Neuron (in vitro differentiated cells): ENCODE results near the gene ZNF626.
A peak's percentile ranks its signal among the peaks of the same experiment; 100 is the strongest.
"Not testable (repeated sequence)": the region's sequence is repeated elsewhere in the genome, so short reads cannot be mapped to it uniquely, and the experiment has no call there.

Experiments used
- H2AFZ ChIP-seq: one replicate; pipeline ENCODE4 v1.6.1; 2013; ENCODE audit warnings: low read depth, mild to moderate bottlenecking, inconsistent platforms, low read length, moderate library complexity
- H3K27me3 ChIP-seq: one replicate; pipeline ENCODE4 v1.6.1; 2013; ENCODE audit warnings: low read length; ENCODE audit not compliant: insufficient read depth
- H3K36me3 ChIP-seq: one replicate; pipeline ENCODE4 v1.6.1; 2013; ENCODE audit warnings: low read length; ENCODE audit not compliant: insufficient read depth
- H3K4me1 ChIP-seq: one replicate; pipeline ENCODE4 v1.6.1; 2013; ENCODE audit warnings: low read length; ENCODE audit not compliant: insufficient read depth
- H3K4me3 ChIP-seq: 2 replicates; pipeline ENCODE4 v1.5.1; 2013; ENCODE audit warnings: mild to moderate bottlenecking, low read length, moderate library complexity
- H3K9me3 ChIP-seq: one replicate; pipeline ENCODE4 v1.6.1; 2013; ENCODE audit warnings: low read length

Gene ZNF626

DNA sequence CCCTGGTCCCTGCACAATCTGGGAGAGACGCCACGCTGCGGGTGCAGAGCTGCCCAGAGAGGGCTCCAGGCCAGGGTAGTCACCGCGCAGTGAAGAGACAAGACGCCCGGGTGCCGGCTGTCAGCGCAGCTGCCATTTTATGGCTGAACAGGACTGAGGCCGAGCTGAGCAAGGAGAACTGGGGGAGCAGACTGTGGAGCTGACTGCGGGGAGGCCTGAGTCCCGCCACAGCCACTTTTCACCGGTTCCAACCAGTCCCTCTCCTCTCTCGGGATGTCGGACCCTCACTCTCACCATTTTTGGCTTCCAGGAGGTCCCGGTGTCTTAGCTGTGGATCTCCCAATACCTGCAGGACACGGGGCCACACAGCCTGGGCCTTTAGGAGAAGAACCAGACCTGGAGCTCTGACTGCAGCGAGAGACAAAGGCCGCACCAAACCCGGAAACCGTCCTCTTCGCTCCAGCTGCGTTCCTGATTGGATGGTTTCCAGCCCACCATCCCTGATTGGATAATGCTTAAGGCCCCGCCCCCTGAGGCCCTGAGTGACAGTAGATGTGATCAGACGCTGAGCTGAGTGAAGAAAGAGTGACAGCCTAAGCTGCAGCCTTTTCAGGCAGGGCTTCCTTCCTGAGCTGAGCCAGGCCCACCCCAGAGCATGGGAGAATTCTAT lies at the start of gene ZNF626:
Gene ZNF626 (minus strand): TSS at position 422 of the 670 bp plus-strand sequence. CDS start 125 bp downstream, at position 297.
- Histone ChIP-seq H3K9me3 (peaks cover 33% of the 10 kb centered on the region), H2AFZ (no peak within 1 kb of the TSS), H3K36me3 (peaks cover 37% of the 10 kb centered on the region)

DNA sequence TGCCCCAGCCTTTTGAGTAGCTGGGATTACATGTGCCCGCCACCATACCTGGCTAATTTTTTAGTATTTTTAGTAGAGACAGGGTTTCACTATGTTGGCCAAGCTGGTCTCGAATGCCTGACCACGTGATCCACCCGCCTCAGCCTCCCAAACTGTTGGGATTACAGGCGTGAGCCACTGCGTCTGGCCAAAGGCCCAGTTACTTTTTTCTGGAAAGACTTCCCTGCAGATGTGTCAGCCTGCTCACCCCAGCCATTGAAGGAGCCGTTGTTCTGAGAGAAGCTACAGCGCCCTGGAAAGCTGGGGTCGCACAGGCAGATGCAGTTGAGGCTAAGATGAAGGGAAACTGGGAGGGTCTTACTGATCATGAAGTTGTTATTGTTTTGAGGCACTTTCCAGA lies 7.9 kb upstream of the ZNF626 start:
- Histone ChIP-seq H3K27me3 (no peaks in the 10 kb centered on the region), H3K4me1 (no peaks in the 10 kb centered on the region), H3K4me3 (no peak overlapping the region), H2AFZ (no peak overlapping the region), H3K9me3 (no peaks in the 10 kb centered on the region), H3K36me3 (no peaks in the 10 kb centered on the region)

More for the DNA sequence above, at the start of gene ZNF626:
- Histone ChIP-seq H3K27me3 (no peaks in the 10 kb centered on the region), H3K4me3 (peak within 1 kb of the TSS; percentile 90), H3K4me1 (peaks cover 10% of the 10 kb centered on the region)

DNA sequence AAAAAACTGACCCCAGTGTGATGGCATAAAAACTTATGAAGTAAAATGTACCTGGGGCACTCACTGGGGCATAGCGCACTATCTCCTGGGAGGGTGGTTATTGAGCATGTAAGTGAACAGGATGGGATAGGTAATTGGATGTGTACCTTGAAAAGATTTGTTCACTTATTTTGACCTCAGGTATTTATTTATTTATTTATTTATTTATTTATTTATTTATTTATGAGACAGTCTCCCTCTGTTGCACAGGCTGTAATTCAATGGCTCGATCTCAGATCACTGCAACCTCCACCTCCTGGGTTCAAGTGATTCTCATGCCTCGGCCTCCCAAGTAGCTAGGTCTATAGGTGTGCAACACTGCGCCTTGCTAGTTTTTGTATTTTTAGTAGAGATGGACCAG lies 5.9 kb upstream of the ZNF626 start:
- no peaks in the 10 kb centered on the region for H3K9me3 ChIP-seq
- H3K36me3 ChIP-seq: no peaks in the 10 kb centered on the region
- H3K4me3 ChIP-seq: no peak overlapping the region
- no peak overlapping the region for H2AFZ ChIP-seq
- no peaks in the 10 kb centered on the region for H3K4me1 ChIP-seq
- H3K27me3 ChIP-seq: no peaks in the 10 kb centered on the region

DNA sequence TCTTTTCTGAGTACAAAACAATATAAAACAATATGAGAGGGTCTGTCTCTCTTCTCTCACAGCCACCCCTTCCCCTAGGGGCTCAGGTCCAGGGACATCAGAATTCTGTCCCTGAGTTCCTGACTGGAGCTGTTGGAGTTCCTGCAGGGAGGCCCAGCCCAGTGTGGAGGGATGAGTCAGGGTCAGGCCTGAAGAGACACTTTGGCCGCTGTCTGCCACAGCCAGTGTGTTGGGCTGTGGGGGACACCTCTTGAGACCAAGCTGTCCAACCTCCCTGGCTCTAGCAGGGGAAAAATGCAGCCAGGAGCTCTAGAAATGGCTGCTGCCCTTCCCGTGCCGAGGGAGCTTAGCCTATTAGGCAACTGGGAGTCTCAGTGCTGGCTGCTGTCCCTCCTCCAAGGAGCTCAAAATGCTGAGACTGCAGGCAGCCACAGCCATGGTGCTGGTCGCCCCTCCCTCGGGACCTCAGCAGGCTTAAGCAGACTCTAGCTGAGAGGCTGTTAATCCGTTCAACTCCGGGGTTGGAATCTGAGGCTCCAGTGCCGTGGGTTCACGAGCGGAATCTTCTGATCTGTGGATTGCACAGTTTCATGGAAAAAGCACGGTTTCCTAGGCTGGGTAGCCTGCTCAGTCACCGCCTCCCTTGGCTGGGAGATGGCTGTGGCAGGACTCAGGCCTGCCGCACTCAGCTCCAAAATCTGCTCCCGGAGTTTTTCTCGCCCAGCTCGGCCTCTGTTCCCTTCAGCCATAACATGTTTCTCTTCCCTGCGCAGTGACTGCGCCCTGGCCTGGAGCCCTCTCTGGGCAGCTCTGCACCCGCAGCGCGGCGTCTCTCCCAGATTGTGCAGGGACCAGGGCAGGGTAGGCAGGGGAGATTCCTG lies 3.8 kb upstream of the ZNF626 start:
- Histone ChIP-seq H3K9me3 (peaks cover 2% of the 10 kb centered on the region), H2AFZ (peak overlapping the region; percentile 5), H3K36me3 (peaks cover 3% of the 10 kb centered on the region), H3K4me1 (peaks cover 5% of the 10 kb centered on the region), H3K4me3 (no peak overlapping the region), H3K27me3 (no peaks in the 10 kb centered on the region)

DNA sequence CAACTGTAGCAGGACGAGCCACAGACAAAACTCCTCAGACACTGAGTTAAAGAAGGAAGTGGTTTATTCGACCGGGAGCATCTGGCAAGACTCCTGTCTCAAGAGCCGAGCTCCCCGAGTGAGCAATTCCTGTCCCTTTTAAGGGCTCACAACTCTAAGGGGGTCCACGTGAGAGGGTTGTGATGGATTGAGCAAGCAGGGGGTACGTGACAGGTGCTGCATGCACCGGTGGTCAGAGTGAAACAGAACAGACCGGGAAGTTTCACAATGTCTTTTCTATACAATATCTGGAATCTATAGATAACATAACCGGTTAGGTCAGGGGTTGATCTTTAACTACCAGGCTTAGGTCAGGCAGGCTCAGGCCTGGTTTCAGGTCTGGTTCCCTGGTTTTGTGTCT lies 3.1 kb upstream of the ZNF626 start:
- not testable (repeated sequence) for H3K36me3 ChIP-seq, H3K27me3 ChIP-seq, H3K9me3 ChIP-seq, H3K4me3 ChIP-seq, H3K4me1 ChIP-seq
- peak overlapping the region; percentile 5 for H2AFZ ChIP-seq

DNA sequence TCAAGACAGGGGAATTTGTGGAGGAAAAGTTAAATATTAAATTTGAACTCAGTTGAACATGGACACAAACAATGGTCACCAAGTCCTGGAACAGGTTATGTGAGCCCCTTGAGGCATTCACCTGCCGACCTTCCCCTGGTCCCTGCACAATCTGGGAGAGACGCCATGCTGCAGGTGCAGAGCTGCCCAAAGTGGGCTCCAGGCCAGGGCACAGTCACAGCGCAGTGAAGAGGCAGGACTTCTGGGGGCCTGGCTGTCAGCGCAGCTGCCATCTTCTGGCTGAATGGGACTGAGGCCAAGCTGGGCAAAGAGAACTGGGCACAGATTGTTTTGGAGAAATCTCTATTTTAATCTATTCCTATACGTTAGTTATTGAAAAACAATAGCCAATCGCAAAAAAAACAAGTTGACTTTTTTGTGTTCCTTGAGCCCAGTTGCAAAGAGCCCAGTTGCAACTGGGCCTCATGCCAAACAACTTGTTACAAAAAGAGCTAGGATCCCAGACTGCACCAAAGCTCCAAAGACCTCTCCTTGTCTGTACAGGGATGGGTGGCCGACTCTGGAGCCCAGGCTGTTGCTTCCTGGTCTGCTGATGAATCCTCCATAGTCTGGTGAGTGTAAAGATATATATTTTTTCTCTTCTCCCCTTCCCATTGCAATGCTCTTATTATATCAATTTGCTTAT lies 1.2 kb upstream of the ZNF626 start:
- Histone ChIP-seq H3K9me3 (peaks cover 26% of the 10 kb centered on the region), H3K27me3 (no peaks in the 10 kb centered on the region), H3K36me3 (peaks cover 27% of the 10 kb centered on the region), H3K4me1 (peaks cover 10% of the 10 kb centered on the region), H3K4me3 (no peak overlapping the region), H2AFZ (no peak overlapping the region)

DNA sequence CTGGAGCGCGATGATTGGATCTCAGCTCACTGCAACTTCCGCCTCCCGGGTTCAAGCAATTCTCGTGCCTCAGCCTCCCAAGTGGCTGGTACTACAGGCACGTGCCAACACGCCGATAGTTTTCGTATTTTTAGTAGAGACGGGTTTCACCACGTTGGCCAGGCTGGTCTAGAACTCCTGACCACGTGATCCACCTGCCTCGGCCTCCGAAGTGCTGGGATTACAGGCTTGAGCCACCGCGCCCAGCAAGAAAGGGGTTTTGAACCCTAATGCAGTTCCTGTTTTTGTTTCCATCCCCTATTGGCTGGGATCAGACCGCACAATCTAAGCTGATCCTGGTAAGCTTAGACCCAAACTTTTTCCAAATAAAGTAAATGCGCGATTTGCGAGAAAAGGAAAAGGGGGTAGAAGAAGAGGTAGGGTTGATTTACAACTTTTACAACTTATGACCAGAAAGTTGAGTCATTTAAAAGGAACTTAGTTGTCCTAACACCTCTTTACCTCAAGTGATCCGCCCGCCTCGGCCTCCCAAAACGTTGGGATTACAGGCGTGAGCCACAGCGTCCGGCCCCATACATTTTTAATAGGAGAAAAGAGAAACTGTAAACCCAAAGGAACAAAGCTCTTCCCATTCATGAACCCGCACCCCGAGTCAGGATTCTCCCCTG lies 764 bp downstream of the ZNF626 start:
- no peak overlapping the region for H2AFZ ChIP-seq
- peaks cover 40% of the 10 kb centered on the region for H3K36me3 ChIP-seq
- H3K4me3 ChIP-seq: peak overlapping the region; percentile 90
- peaks cover 33% of the 10 kb centered on the region for H3K9me3 ChIP-seq
- H3K4me1 ChIP-seq: peaks cover 10% of the 10 kb centered on the region
- no peaks in the 10 kb centered on the region for H3K27me3 ChIP-seq

DNA sequence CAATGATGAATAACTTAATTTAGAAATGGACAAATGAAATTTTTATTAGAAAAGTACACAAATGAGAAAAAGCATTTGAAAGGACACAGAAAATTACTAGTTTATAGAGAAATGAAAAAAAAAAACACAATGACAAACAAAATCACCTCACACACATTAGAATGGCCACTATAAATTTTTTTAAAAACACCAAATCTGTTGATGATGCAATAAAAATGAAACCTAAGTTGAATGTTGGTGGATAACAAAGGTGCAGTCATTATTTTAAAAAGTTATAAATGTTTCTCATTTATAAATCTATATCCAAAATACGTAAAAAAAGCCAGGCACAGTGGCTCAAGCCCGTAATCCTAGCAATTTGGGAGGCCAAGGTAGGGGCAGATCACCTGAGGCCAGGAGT lies 20.8 kb downstream of the ZNF626 start:
- peaks cover 67% of the 10 kb centered on the region for H3K36me3 ChIP-seq
- H3K4me1 ChIP-seq: no peaks in the 10 kb centered on the region
- no peak overlapping the region for H3K4me3 ChIP-seq
- H3K27me3 ChIP-seq: no peaks in the 10 kb centered on the region
- peaks cover 60% of the 10 kb centered on the region for H3K9me3 ChIP-seq
- no peak overlapping the region for H2AFZ ChIP-seq

DNA sequence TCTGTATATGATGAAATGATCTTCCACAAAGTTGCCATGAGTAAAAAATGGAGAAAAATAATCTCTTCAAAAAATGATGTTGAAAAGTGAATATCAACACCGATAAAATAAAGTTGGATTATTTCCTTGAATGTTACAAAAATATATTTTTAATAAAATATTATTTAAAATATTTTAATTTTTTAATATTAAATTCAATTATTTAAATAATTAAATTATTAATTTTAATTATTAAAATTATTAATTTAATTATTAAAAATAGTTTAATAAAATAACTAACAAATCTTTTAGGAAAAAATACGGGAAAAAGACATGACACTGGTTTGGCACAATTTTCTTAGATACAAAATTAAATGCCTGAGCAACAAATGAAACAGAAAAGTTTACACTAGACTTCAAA lies 21.3 kb downstream of the ZNF626 start:
- peaks cover 62% of the 10 kb centered on the region for H3K9me3 ChIP-seq
- no peak overlapping the region for H2AFZ ChIP-seq
- H3K4me1 ChIP-seq: no peaks in the 10 kb centered on the region
- H3K36me3 ChIP-seq: peaks cover 67% of the 10 kb centered on the region
- no peak overlapping the region for H3K4me3 ChIP-seq
- no peaks in the 10 kb centered on the region for H3K27me3 ChIP-seq

DNA sequence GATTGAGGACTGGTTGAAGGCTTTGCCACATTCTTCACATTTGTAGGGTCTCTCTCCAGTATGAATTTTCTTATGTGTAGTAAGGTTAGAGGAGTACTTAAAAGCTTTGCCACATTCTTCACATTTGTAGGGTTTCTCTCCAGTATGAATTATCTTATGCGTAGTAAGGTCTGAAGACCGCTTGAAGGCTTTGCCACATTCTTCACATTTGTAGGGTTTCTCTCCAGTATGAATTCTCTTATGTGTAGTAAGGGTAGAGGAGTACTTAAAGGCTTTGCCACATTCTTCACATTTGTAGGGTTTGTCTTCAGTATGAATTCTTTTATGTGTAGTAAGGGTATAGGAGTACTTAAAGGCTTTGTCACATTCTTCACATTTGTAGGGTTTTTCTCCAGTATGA lies 36.8 kb downstream of the ZNF626 start:
- H3K27me3 ChIP-seq, H3K4me3 ChIP-seq, H3K4me1 ChIP-seq, H2AFZ ChIP-seq: not testable (repeated sequence)
- Histone ChIP-seq H3K9me3 (peaks cover 36% of the 10 kb centered on the region), H3K36me3 (peaks cover 12% of the 10 kb centered on the region)

DNA sequence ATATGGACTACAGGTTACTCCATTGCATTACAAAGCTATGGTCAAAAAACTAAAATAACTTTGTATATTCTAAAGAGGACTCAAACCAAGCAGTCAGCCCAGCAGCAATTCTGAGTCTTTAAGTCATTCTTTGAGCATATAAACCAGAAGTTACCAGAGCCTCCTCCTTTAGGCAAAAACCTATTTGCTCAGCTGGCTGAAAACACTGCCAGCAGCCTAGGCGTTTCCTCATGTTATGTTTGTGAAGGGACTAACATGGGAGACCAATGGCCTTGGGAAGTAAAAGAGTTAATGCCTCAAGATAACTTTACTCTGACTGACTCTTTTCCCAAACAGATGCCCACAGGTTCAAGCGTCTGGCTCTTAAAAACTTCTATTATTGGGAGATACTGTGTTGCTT lies 45.3 kb downstream of the ZNF626 start:
- H2AFZ ChIP-seq: no peak overlapping the region
- no peak overlapping the region for H3K4me3 ChIP-seq
- H3K36me3 ChIP-seq: no peaks in the 10 kb centered on the region
- peaks cover 9% of the 10 kb centered on the region for H3K9me3 ChIP-seq
- no peaks in the 10 kb centered on the region for H3K4me1 ChIP-seq
- H3K27me3 ChIP-seq: no peaks in the 10 kb centered on the region

DNA sequence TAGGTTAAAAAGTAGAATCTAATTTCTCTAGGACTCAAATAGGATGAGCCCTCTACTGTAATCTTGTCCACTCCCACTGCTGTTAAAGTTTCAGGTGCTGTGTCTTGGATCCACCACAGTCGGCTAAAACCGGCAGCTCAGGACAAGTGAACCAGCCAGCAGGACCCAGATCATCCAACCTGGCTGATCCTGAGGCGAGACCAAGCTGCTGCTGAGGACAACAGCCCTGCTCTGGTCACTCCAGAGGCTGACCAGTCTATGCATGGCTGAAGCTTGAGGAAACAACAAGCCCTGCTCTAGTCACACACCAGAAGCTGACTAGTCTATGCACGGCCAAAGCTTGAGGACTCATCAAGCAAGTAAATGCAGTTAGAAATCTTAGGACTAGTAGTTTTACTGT lies 46.4 kb downstream of the ZNF626 start:
- not testable (repeated sequence) for H3K36me3 ChIP-seq, H2AFZ ChIP-seq, H3K4me1 ChIP-seq

More for the DNA sequence above, 46.4 kb downstream of the ZNF626 start:
- not testable (repeated sequence) for H3K27me3 ChIP-seq, H3K9me3 ChIP-seq, H3K4me3 ChIP-seq
